HG03066 (cell line): ENCODE data around the gene WWOX.
A peak's percentile ranks its signal among the peaks of the same experiment; 100 is the strongest.
"Not testable (repeated sequence)": the region's sequence is repeated elsewhere in the genome, so short reads cannot be mapped to it uniquely, and the experiment has no call there.

Experiments used
- ATAC-seq: cut with Tn5 transposase; IDR thresholded peaks from one replicate; pipeline ENCODE4 v1.9.1; 2021; ENCODE audit warnings: low read depth; ENCODE audit not compliant: unreplicated experiment

WWOX gene

DNA sequence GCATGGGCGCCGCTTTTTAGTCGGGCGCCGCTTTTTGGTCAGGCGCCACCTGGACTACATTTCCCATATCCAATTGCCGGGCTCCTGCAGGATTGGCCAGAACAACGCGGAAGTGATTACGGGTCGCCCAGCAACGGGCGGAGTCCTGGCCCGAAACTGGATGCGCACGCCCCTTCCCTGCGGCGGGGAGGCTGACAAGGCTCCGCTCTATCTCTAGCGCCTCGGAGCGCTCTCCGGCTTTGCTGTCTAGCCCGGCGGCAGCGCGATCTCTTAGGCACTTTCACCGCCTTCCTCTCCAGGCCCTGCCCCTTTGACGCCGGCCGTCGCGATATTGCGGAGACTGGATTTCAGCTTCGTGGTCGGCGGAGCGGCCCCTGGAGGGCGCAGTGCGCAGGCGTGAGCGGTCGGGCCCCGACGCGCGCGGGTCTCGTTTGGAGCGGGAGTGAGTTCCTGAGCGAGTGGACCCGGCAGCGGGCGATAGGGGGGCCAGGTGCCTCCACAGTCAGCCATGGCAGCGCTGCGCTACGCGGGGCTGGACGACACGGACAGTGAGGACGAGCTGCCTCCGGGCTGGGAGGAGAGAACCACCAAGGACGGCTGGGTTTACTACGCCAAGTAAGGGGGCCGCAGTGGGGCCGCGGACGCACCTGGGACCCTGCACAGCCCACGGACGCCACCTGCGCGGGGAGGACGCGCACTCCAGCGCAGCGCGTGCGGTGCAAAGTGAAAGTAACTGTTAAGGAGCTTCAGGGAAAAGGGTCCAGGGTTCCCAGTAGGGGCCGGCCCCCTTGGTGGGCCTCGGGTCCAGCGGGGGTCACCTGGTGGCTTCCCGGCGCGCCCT lies at the start of gene WWOX:
Gene WWOX (plus strand): TSS at position 384 of the 841 bp plus-strand sequence.
- peak; percentile 91 for ATAC-seq

- ATAC-seq = no peak
Measured at GRCh38 chr16:78050734-78051400, 48.6 kb upstream of the WWOX start.

DNA sequence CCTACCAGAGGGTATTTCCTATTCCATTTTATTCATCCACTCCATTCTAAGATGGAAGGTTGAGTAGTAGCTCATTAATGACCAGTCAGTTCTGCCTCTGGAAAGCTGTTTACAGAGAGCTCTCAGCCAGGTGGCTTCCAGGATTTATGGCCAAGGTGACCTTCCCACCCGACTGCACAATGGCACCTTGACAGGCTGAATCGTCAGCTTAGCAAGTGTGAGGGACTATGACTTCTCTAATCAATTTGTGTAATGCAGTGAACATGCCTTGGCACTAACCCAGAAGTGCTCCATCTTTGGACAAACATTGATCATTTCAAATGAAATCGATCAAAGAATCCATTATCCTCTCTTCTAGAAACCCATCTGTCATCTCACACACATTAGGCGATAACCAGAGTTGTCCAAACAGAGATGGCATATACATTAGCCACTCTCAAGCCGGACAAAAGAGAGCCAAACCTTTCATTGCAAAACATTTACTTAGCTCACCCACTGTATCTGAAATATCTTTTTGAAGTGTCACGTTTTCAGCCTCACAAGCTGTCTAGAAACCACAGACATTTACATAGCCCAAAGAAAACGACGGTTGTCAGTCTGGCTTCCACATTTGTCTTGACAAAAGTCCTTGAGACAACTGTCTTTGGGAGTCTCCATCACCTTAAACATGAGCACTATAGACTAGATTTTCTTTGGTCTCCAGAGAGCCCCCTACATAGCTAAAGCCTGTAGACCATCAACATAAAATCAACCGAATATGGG lies 41.5 kb upstream of the WWOX start:
- no peak for ATAC-seq

DNA sequence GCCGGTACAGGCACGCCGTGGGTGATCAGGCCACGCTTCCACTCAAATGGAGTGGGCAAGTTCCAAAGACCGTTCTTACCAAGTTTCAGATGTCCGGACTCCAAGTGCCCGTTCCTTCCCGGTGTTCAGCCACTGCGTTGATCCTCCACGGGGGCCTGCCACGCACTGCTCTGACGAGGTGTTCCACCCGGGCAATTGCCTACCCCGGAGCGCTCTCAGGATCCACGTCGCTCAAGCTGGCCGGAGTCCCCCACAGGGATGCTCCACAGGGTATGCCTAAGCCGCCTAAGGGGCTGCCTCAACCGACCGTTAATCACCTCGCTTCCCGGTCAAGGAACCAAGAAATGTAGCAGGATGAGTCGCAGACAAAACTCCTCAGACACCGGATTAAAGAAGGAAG lies 39.6 kb upstream of the WWOX start:
- ATAC-seq = not testable (repeated sequence)

DNA sequence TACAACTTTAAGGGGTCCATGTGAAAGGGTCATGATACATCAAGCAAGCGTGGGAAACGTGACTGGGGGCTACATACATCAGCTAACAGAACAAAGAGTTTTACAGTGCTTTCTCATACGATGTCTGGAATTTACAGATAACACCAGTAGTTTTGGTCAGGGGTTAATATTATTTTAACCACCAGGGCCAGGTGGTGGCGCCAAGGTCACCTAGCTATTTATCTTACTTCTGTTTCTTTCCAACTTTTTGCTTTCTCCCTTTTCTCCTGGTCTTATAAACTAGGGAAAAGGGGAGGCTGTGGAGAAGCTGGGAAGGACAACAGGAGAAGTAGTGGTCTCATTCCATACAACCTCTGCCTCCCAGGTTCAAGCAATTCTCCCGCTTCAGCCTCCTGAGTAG lies 39.2 kb upstream of the WWOX start:
- no peak for ATAC-seq

- ATAC-seq = no peak
Measured at GRCh38 chr16:78060809-78061208, 38.6 kb upstream of the WWOX start.

DNA sequence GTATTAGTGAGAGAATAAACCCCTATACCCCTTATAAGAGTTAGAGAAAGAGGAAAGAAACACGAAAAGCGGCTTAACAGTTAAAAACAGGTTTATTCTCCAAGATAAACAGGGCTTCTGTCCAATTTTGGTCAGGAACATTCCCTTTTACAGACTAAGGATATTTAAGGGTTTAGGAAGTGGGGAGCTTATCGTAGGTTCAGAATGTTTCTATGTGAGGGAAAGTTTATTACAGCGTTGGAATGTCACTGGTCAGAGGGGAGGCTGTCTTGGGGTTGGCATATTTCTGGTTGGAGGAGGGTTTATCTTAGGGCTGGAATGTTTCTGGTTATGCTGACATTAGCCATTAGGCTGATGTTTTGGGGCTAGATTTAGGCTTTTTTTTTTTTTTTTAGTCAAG lies 34.1 kb upstream of the WWOX start:
- no peak for ATAC-seq

GRCh38 chr16:78069913-78070312 lies 29.5 kb upstream of the WWOX start:
- ATAC-seq = no peak

DNA sequence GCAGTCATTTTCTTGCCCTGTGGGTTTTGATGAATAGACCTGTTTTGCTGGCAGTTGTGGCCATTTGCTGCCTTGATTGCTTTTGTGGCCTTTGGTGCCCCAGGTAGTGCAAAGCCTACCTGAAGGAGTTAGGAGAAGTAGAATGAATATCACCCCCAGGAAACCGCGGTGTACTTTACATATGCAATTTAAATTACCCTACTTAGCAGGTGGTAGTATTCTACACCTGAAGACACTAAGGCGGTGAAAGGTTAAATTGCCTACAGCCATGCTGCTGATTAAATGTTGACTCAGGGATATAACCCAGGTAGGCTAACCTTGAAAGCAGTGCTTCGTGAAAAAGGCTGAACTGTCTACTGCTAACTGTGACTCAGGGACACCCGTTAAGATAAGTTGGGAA lies 27.2 kb upstream of the WWOX start:
- no peak for ATAC-seq

DNA sequence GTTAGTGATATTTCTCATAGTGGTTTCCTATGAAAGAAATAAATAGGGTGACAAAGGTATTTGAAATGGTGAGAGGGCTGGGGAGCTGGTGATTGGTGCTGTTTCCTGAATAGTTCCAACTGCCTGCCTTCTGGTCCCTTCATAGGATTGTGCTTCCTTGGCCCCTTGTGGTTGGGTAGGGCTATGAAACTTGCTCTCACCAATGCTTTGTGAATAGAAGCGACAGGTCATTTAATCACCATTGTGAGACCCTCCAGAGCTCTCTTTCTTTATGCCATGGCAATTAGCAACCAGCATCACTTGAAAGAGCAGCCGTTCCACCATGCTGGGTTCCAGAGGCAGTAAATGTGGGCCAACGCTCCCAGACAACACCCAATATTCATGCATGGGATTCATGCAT lies 23.7 kb upstream of the WWOX start:
- no peak for ATAC-seq

GRCh38 chr16:78081341-78081740 lies 18.1 kb upstream of the WWOX start:
- no peak for ATAC-seq

- ATAC-seq = no peak
Measured at GRCh38 chr16:78091419-78091818, 8.0 kb upstream of the WWOX start.

- no peak for ATAC-seq
Measured at GRCh38 chr16:78092758-78093157, 6.7 kb upstream of the WWOX start.

GRCh38 chr16:78094166-78094565 lies 5.3 kb upstream of the WWOX start:
- ATAC-seq = no peak

DNA sequence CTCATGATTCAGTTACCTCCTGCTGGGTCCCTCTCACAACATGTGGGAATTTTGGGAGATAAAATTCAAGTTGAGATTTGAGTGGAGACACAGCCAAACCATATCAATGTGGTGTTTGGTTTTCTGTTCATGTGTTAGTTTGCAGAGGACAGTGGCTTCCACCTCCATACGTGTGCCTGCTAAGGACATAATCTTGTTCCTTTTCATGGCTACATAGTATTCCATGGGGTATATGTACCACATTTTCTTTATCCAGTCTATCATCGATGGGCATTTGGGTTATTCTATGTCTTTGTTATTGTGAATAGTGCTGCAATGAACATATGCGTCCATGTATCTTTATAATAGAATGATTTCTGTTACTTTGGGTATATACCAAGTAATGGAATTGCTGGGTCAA lies 4.5 kb upstream of the WWOX start:
- ATAC-seq = no peak

GRCh38 chr16:78096386-78096785 lies 3.1 kb upstream of the WWOX start:
- no peak for ATAC-seq

DNA sequence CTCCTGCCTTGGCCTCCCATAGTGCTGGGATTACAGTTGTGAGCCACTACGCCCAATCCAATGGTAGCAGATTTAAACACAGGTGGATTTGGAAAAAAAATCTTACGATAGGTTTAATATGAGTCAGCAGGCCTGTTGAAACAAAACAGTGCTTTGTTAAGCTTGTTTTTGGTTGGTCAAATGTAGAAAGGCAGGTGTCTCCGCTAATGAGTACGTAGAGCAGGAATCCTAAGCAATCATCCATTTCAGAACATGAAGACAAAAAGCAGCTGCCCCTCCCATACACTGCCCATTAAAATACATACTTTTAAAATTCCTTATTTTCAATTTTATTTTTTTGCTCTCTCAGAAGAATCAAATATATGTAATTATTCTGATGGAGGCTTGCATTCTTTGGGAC lies 1.9 kb upstream of the WWOX start:
- ATAC-seq = no peak

DNA sequence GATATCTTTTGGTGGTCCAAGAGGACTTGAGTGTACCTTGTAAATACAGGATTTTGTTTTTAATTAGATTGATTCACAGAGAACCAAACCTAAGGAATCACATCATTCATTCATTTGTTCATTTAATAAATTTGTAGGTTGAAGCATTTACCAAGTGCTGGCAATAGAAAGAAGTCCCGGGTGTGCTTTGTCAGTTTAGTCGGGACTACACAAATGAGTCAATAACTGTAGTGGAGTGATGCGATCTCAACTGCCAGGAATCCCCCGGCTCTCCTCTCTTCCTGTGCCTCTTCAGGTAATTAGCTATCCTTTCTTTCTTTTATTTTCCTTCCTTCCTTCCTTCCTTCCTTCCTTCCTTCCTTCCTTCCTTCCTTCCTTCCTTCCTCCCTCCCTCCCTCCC lies 1.4 kb upstream of the WWOX start:
- ATAC-seq = no peak

GRCh38 chr16:78098595-78099270 lies 721 bp upstream of the WWOX start:
- no peak for ATAC-seq

- ATAC-seq = peak; percentile 37
Measured at GRCh38 chr16:78100112-78100467, 636 bp downstream of the WWOX start.

DNA sequence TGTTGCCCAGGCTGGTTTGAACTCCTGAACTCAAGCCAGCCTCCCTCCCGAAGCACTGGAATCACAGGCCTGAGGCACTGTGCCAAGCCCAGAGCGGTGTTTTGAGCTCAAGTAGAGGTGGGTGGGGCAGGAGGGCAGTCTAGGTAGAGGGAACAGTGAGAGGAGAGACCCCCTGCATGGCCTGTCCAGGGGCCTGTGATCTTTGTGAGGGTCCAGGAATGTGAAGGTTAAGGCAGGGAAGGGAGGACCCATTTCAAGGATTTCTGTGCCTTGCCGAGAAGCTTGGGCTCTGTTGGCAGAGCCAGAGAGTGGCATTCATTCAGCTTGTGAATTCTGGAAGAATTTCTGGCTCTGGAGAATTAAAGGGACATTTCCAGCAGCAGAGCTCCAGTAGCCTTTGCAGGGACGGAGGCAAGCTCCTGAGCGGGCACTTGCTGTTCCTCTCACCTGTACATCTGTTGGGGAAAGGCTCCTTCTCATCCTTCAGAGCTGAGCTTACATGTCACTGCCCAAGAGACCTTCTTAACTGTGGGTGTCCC lies 2.7 kb downstream of the WWOX start:
- no peak for ATAC-seq
